GM21717 (cell line): ENCODE results near the gene TBC1D2.

ENCODE experiments used
- ATAC-seq: cut with Tn5 transposase; IDR thresholded peaks from one replicate; pipeline ENCODE4 v1.9.1; 2021; ENCODE audit warnings: mild to moderate bottlenecking, moderate library complexity; ENCODE audit not compliant: unreplicated experiment

The TBC1D2 gene

GRCh38 chr9:98172604-98173003 is 82.8 kb downstream of the TBC1D2 start:
- ATAC-seq, result no peak

- no peak for ATAC-seq
Measured at GRCh38 chr9:98171176-98171925, 84.1 kb downstream of the TBC1D2 start.

GRCh38 chr9:98168941-98169488 is 86.4 kb downstream of the TBC1D2 start:
- peak; percentile 94 for ATAC-seq

GRCh38 chr9:98168153-98168780 is 87.2 kb downstream of the TBC1D2 start:
- no peak for ATAC-seq

GRCh38 chr9:98164912-98165311 is 90.5 kb downstream of the TBC1D2 start:
- ATAC-seq, result no peak

GRCh38 chr9:98162613-98163012 is 92.8 kb downstream of the TBC1D2 start:
- no peak for ATAC-seq

GRCh38 chr9:98161851-98162250 is 93.6 kb downstream of the TBC1D2 start:
- ATAC-seq, result no peak

GRCh38 chr9:98159790-98160189 is 95.7 kb downstream of the TBC1D2 start:
- ATAC-seq, result no peak

GRCh38 chr9:98159301-98159700 is 96.1 kb downstream of the TBC1D2 start:
- ATAC-seq, result no peak

GRCh38 chr9:98158071-98158831 is 97.2 kb downstream of the TBC1D2 start:
- ATAC-seq, result no peak

GRCh38 chr9:98157372-98157771 is 98.1 kb downstream of the TBC1D2 start:
- no peak for ATAC-seq

- ATAC-seq, result no peak
Measured at GRCh38 chr9:98154678-98155077, 100.8 kb downstream of the TBC1D2 start.

GRCh38 chr9:98152526-98152925 is 102.9 kb downstream of the TBC1D2 start:
- no peak for ATAC-seq

GRCh38 chr9:98150721-98151120 is 104.7 kb downstream of the TBC1D2 start:
- ATAC-seq, result no peak

GRCh38 chr9:98150164-98150563 is 105.3 kb downstream of the TBC1D2 start:
- ATAC-seq, result no peak

- ATAC-seq, result no peak
Measured at GRCh38 chr9:98149422-98149821, 106.0 kb downstream of the TBC1D2 start.
